Adrenal gland (tissue), 5 donors: Measurements from ENCODE around the gene HIVEP3.

ENCODE experiments used
- CTCF ChIP-seq, 6 experiments: fragments of 450-650 bp in 4 of 6; fragments of 200-600 bp in 2 of 6; sonication (generic) in 1 of 6; IDR thresholded peaks; 1 replicate in 5 of 6; 2 replicates in 1 of 6; pipeline versions ENCODE4 v1.5.1 to v1.8.0; 2016 to 2021; ENCODE audit warnings: antibody characterized with exemption in 6 of 6, mild to moderate bottlenecking in 2 of 6, moderate library complexity in 1 of 6
- POLR2A ChIP-seq, 2 donors: fragments of 450-650 bp; IDR thresholded peaks; one replicate each; pipeline ENCODE4 v1.6.1; 2017; ENCODE audit warnings: antibody characterized with exemption in 2 of 2, mild to moderate bottlenecking in 2 of 2, moderate library complexity in 1 of 2
- donor health status: DM: no; HTN: no; CAD: no.

DNA sequence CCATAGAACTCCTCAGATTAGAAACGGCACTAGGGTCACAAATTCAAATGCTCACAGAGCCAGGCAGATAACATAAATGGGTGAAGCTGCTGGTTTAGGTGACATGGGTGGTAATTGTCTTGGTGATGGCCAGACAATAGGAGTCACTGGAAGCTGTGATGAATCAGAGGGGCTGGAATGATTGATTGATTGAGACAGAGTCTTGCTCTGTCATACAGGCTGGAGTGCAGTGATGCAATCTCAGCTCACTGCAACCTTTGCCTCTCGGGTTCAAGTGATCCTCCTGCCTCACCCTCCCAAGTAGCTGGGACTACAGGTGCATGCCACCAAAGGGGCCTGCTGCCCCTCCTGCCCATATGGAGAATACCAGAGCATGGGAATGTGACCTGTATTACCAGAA lies 63.0 kb downstream of the HIVEP3 start:
- TF ChIP-seq CTCF (IDR thresholded peaks at IDR 0.05) (no peak), POLR2A (IDR thresholded peaks at IDR 0.05) (no peak)
